NCI-H146 (cell line): ENCODE measurements around the gene CFAP77.
A peak's percentile ranks its signal among the peaks of the same experiment; 100 is the strongest.

ENCODE experiments used
- DNase-seq: peaks from one replicate; lab custom pipeline; 2025; lab: John Stamatoyannopoulos, UW

Gene CFAP77

GRCh38 chr9:132488626-132489025, 78.6 kb downstream of the CFAP77 start:
- peak; percentile 19 for DNase-seq

- no peak for DNase-seq
Observed at GRCh38 chr9:132489536-132489935, 79.5 kb downstream of the CFAP77 start.

GRCh38 chr9:132494857-132495256, 84.8 kb downstream of the CFAP77 start:
- DNase-seq = no peak

GRCh38 chr9:132497731-132498130, 87.7 kb downstream of the CFAP77 start:
- no peak for DNase-seq

GRCh38 chr9:132498531-132499210, 88.7 kb downstream of the CFAP77 start:
- DNase-seq = no peak

- DNase-seq = no peak
Observed at GRCh38 chr9:132499251-132499650, 89.2 kb downstream of the CFAP77 start.

- DNase-seq = no peak
Observed at GRCh38 chr9:132500193-132500592, 90.2 kb downstream of the CFAP77 start.

- DNase-seq = no peak
Observed at GRCh38 chr9:132502480-132502879, 92.5 kb downstream of the CFAP77 start.

- DNase-seq = no peak
Observed at GRCh38 chr9:132503116-132503515, 93.1 kb downstream of the CFAP77 start.

GRCh38 chr9:132504488-132504887, 94.5 kb downstream of the CFAP77 start:
- DNase-seq = no peak

GRCh38 chr9:132505991-132506655, 96.1 kb downstream of the CFAP77 start:
- DNase-seq = peak; percentile 14

GRCh38 chr9:132506977-132507669, 97.1 kb downstream of the CFAP77 start:
- no peak for DNase-seq

- DNase-seq = peak; percentile 48
Observed at GRCh38 chr9:132507670-132508469, 97.9 kb downstream of the CFAP77 start.

GRCh38 chr9:132509928-132510874, 100.2 kb downstream of the CFAP77 start:
- DNase-seq = no peak

GRCh38 chr9:132511191-132511999, 101.4 kb downstream of the CFAP77 start:
- DNase-seq = no peak

- DNase-seq = no peak
Observed at GRCh38 chr9:132513416-132513815, 103.4 kb downstream of the CFAP77 start.

GRCh38 chr9:132514011-132514744, 104.2 kb downstream of the CFAP77 start:
- DNase-seq = no peak

- no peak for DNase-seq
Observed at GRCh38 chr9:132514821-132515220, 104.8 kb downstream of the CFAP77 start.

GRCh38 chr9:132516301-132516700, 106.3 kb downstream of the CFAP77 start:
- no peak for DNase-seq

- DNase-seq = no peak
Observed at GRCh38 chr9:132516911-132517310, 106.9 kb downstream of the CFAP77 start.
